ENCODE measurements around the gene VPS11. TPM values are rescaled to one million over a fixed set of nuclear protein-coding genes. Genes with fewer than 3 reads are reported as not detected.

VPS11 gene
- total RNA-seq, 1 donor from 2014 or later, result 13.1 TPM

GRCh38 chr11:119048644-119049043, 19.0 kb upstream of the VPS11 start:
- DNase-seq (ENCODE audit: low read depth), result no peak
- H3K4me3 ChIP-seq (ENCODE audit: low read depth, low read length), result no peak overlapping the region
- TF ChIP-seq, protein P1, sequence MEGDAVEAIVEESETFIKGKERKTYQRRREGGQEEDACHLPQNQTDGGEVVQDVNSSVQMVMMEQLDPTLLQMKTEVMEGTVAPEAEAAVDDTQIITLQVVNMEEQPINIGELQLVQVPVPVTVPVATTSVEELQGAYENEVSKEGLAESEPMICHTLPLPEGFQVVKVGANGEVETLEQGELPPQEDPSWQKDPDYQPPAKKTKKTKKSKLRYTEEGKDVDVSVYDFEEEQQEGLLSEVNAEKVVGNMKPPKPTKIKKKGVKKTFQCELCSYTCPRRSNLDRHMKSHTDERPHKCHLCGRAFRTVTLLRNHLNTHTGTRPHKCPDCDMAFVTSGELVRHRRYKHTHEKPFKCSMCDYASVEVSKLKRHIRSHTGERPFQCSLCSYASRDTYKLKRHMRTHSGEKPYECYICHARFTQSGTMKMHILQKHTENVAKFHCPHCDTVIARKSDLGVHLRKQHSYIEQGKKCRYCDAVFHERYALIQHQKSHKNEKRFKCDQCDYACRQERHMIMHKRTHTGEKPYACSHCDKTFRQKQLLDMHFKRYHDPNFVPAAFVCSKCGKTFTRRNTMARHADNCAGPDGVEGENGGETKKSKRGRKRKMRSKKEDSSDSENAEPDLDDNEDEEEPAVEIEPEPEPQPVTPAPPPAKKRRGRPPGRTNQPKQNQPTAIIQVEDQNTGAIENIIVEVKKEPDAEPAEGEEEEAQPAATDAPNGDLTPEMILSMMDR (conservative IDR thresholded peaks at IDR 0.05; ENCODE audit: low read depth, low read length), result no peak

DNA sequence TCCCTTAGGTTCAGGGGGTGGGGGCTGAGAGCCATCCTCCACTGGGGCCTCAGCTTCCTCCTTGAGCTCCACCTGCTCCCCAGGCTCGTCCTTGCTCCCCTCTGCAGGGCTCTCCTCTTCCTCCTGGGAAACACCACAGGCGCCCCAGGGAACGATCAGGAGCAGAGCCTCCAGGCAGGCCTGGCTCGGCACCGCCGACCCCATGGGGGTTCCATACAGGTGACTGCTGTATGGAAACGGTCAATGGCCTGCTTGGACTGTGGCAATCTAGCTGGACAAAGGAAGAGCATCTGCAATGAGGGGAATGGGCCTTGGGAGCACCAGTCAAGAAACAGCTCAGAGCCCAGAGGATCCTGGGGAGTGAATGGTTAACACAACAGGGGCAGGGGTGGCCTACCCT, 18.5 kb upstream of the VPS11 start:
- H3K4me3 ChIP-seq (ENCODE audit: low read depth, low read length), result no peak overlapping the region
- DNase-seq (ENCODE audit: low read depth), result no peak
- TF ChIP-seq, protein P1 (conservative IDR thresholded peaks at IDR 0.05; ENCODE audit: low read depth, low read length), result no peak

GRCh38 chr11:119051440-119052162, 16.0 kb upstream of the VPS11 start:
- no peak overlapping the region for H3K4me3 ChIP-seq (ENCODE audit: low read depth, low read length)
- TF ChIP-seq, protein P1 (conservative IDR thresholded peaks at IDR 0.05; ENCODE audit: low read depth, low read length), result no peak

GRCh38 chr11:119052163-119052814, 15.3 kb upstream of the VPS11 start:
- no peak overlapping the region for H3K4me3 ChIP-seq (ENCODE audit: low read depth, low read length)
- no peak for DNase-seq (ENCODE audit: low read depth)
- TF ChIP-seq, protein P1 (conservative IDR thresholded peaks at IDR 0.05; ENCODE audit: low read depth, low read length), result no peak

More at GRCh38 chr11:119051440-119052162, 16.0 kb upstream of the VPS11 start:
- DNase-seq (ENCODE audit: low read depth), result no peak

DNA sequence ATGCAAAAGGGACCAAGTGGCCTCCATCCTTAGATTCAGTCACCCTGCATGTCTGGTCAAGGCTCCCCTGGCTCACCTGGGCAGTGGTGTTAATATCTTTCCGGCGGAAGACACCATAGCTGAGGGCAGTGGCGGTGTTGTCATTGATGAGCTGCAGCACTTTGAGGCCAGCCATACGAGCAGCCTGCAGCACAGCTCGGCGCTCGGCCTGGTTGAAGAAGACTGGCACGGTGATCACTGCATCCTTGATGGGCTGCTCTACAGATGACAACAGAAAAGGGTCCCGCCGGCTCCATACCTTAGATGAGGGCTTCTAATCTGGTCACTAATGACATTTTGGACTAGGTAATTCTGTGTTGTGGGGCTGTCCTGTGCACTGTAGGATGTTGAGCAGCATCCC, 13.2 kb upstream of the VPS11 start:
- H3K4me3 ChIP-seq (ENCODE audit: low read depth, low read length), result no peak overlapping the region
- TF ChIP-seq, protein P1 (conservative IDR thresholded peaks at IDR 0.05; ENCODE audit: low read depth, low read length), result no peak
- no peak for DNase-seq (ENCODE audit: low read depth)

DNA sequence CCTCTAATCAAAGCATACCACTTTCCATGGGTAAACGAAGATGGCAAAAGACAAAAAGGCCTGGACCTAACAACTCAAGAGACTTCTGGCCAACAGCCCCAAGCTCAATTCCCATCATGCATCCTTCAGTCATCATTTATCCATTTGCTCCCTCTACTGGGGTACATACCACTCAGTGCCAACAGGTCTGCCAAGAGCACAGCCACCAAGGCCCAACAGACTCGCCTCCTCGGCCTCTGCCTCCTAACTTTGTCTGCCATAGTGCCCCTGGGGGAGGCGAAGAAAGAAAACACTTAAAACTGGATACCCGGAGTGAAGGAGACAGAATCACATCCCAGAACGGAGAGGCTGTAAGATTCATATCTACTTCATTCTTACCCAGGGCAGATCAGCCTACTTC, 11.7 kb upstream of the VPS11 start:
- TF ChIP-seq, protein P1 (conservative IDR thresholded peaks at IDR 0.05; ENCODE audit: low read depth, low read length), result peak; percentile 44
- H3K4me3 ChIP-seq (ENCODE audit: low read depth, low read length), result peak overlapping the region; percentile 74
- no peak for DNase-seq (ENCODE audit: low read depth)
